ENCODE results near the gene CCDC138.

Gene CCDC138

GRCh38 chr2:108889907-108890306 lies 103.3 kb downstream of the CCDC138 start:
- no peak for TF ChIP-seq CTCF (IDR thresholded peaks at IDR 0.05)
- DNase-seq: no peak
- Mint-ChIP-seq H3K36me3 (ENCODE audit: low read depth) (peaks cover 98% of the 10 kb centered on the region), H3K9me3 (peaks cover 91% of the 10 kb centered on the region), H3K4me3 (no peak overlapping the region), H3K27me3 (ENCODE audit: low read depth, poor library complexity) (no peaks in the 10 kb centered on the region), H3K4me1 (no peaks in the 10 kb centered on the region), H3K27ac (no peak overlapping the region)

GRCh38 chr2:108893277-108893676 lies 106.7 kb downstream of the CCDC138 start:
- Mint-ChIP-seq H3K4me1 (no peaks in the 10 kb centered on the region), H3K27ac (no peak overlapping the region), H3K27me3 (ENCODE audit: low read depth, poor library complexity) (no peaks in the 10 kb centered on the region), H3K9me3 (peaks cover 79% of the 10 kb centered on the region), H3K36me3 (ENCODE audit: low read depth) (peaks cover 99% of the 10 kb centered on the region), H3K4me3 (no peak overlapping the region)
- no peak for DNase-seq
- TF ChIP-seq CTCF (IDR thresholded peaks at IDR 0.05): no peak

- H3K4me3 Mint-ChIP-seq: no peak overlapping the region
- TF ChIP-seq CTCF (IDR thresholded peaks at IDR 0.05): no peak
- H3K4me1 Mint-ChIP-seq: no peaks in the 10 kb centered on the region
- DNase-seq: no peak
- no peaks in the 10 kb centered on the region for H3K27me3 Mint-ChIP-seq (ENCODE audit: low read depth, poor library complexity)
- H3K36me3 Mint-ChIP-seq (ENCODE audit: low read depth): peaks cover 99% of the 10 kb centered on the region
- H3K9me3 Mint-ChIP-seq: peaks cover 72% of the 10 kb centered on the region
- no peak overlapping the region for H3K27ac Mint-ChIP-seq
These were observed 108.2 kb downstream of the CCDC138 start for GRCh38 chr2:108894766-108895165.

GRCh38 chr2:108895188-108895587 lies 108.6 kb downstream of the CCDC138 start:
- Mint-ChIP-seq H3K4me1 (no peaks in the 10 kb centered on the region), H3K27ac (no peak overlapping the region), H3K27me3 (ENCODE audit: low read depth, poor library complexity) (no peaks in the 10 kb centered on the region), H3K9me3 (peaks cover 71% of the 10 kb centered on the region), H3K4me3 (no peak overlapping the region), H3K36me3 (ENCODE audit: low read depth) (peaks cover 98% of the 10 kb centered on the region)
- DNase-seq: no peak
- no peak for TF ChIP-seq CTCF (IDR thresholded peaks at IDR 0.05)

- Mint-ChIP-seq H3K9me3 (peaks cover 66% of the 10 kb centered on the region), H3K27me3 (ENCODE audit: low read depth, poor library complexity) (no peaks in the 10 kb centered on the region), H3K4me3 (no peak overlapping the region), H3K36me3 (ENCODE audit: low read depth) (peaks cover 96% of the 10 kb centered on the region), H3K4me1 (no peaks in the 10 kb centered on the region), H3K27ac (no peak overlapping the region)
- DNase-seq: no peak
- TF ChIP-seq CTCF (IDR thresholded peaks at IDR 0.05): no peak
These were observed 110.2 kb downstream of the CCDC138 start for GRCh38 chr2:108896741-108897140.

GRCh38 chr2:108898315-108899082 lies 111.9 kb downstream of the CCDC138 start:
- no peak overlapping the region for H3K27ac Mint-ChIP-seq
- H3K9me3 Mint-ChIP-seq: peaks cover 55% of the 10 kb centered on the region
- peaks cover 93% of the 10 kb centered on the region for H3K36me3 Mint-ChIP-seq (ENCODE audit: low read depth)
- TF ChIP-seq CTCF (IDR thresholded peaks at IDR 0.05): no peak
- H3K4me1 Mint-ChIP-seq: no peaks in the 10 kb centered on the region
- H3K4me3 Mint-ChIP-seq: no peak overlapping the region
- DNase-seq: no peak
- H3K27me3 Mint-ChIP-seq (ENCODE audit: low read depth, poor library complexity): no peaks in the 10 kb centered on the region
